Measurements from ENCODE around the gene SEMA3C. TPM values are rescaled to one million over a fixed set of nuclear protein-coding genes. Genes with fewer than 3 reads are reported as not detected.

Gene SEMA3C
- total RNA-seq, 1 donor, result 14.3 TPM

- no peak for DNase-seq (ENCODE audit: low read depth in 2 of 3, low spot score in 2 of 3)
Observed at GRCh38 chr7:80858141-80858903, 60.5 kb downstream of the SEMA3C start.

- DNase-seq (ENCODE audit: low read depth in 2 of 3, low spot score in 2 of 3), result no peak
Observed at GRCh38 chr7:80856769-80857168, 62.1 kb downstream of the SEMA3C start.

GRCh38 chr7:80851896-80852476 is 66.9 kb downstream of the SEMA3C start:
- no peak for DNase-seq (ENCODE audit: low read depth in 2 of 3, low spot score in 2 of 3)

GRCh38 chr7:80848841-80849240 is 70.0 kb downstream of the SEMA3C start:
- DNase-seq (ENCODE audit: low read depth in 2 of 3, low spot score in 2 of 3), result no peak

- no peak for DNase-seq (ENCODE audit: low read depth in 2 of 3, low spot score in 2 of 3)
Observed at GRCh38 chr7:80847895-80848294, 71.0 kb downstream of the SEMA3C start.

- DNase-seq (ENCODE audit: low read depth in 2 of 3, low spot score in 2 of 3), result no peak
Observed at GRCh38 chr7:80847027-80847426, 71.8 kb downstream of the SEMA3C start.

- no peak for DNase-seq (ENCODE audit: low read depth in 2 of 3, low spot score in 2 of 3)
Observed at GRCh38 chr7:80844916-80845315, 73.9 kb downstream of the SEMA3C start.

- DNase-seq (ENCODE audit: low read depth in 2 of 3, low spot score in 2 of 3), result no peak
Observed at GRCh38 chr7:80843018-80843677, 75.7 kb downstream of the SEMA3C start.

- DNase-seq (ENCODE audit: low read depth in 2 of 3, low spot score in 2 of 3), result no peak
Observed at GRCh38 chr7:80842022-80842790, 76.6 kb downstream of the SEMA3C start.

GRCh38 chr7:80841423-80841955 is 77.4 kb downstream of the SEMA3C start:
- DNase-seq (ENCODE audit: low read depth in 2 of 3, low spot score in 2 of 3), result no peak

GRCh38 chr7:80840681-80841080 is 78.2 kb downstream of the SEMA3C start:
- DNase-seq (ENCODE audit: low read depth in 2 of 3, low spot score in 2 of 3), result no peak

GRCh38 chr7:80839855-80840254 is 79.0 kb downstream of the SEMA3C start:
- no peak for DNase-seq (ENCODE audit: low read depth in 2 of 3, low spot score in 2 of 3)

- no peak for DNase-seq (ENCODE audit: low read depth in 2 of 3, low spot score in 2 of 3)
Observed at GRCh38 chr7:80838643-80839042, 80.2 kb downstream of the SEMA3C start.

- DNase-seq (ENCODE audit: low read depth in 2 of 3, low spot score in 2 of 3), result no peak
Observed at GRCh38 chr7:80837345-80837744, 81.5 kb downstream of the SEMA3C start.

GRCh38 chr7:80835251-80835650 is 83.6 kb downstream of the SEMA3C start:
- no peak for DNase-seq (ENCODE audit: low read depth in 2 of 3, low spot score in 2 of 3)

GRCh38 chr7:80833289-80834268 is 85.3 kb downstream of the SEMA3C start:
- DNase-seq (ENCODE audit: low read depth in 2 of 3, low spot score in 2 of 3), result no peak

GRCh38 chr7:80832006-80832405 is 86.8 kb downstream of the SEMA3C start:
- no peak for DNase-seq (ENCODE audit: low read depth in 2 of 3, low spot score in 2 of 3)

- DNase-seq (ENCODE audit: low read depth in 2 of 3, low spot score in 2 of 3), result no peak
Observed at GRCh38 chr7:80830584-80831285, 88.1 kb downstream of the SEMA3C start.

- DNase-seq (ENCODE audit: low read depth in 2 of 3, low spot score in 2 of 3), result no peak
Observed at GRCh38 chr7:80830010-80830409, 88.8 kb downstream of the SEMA3C start.

Measured in hematopoietic multipotent progenitor cell (in vitro differentiated cells).